ENCODE data around the gene IGSF21.
"Not testable (repeated sequence)": the region's sequence is repeated elsewhere in the genome, so short reads cannot be mapped to it uniquely, and the experiment has no call there.

The IGSF21 gene

GRCh38 chr1:18147672-18148071 lies 40.1 kb downstream of the IGSF21 start:
- DNase-seq = no peak

DNA sequence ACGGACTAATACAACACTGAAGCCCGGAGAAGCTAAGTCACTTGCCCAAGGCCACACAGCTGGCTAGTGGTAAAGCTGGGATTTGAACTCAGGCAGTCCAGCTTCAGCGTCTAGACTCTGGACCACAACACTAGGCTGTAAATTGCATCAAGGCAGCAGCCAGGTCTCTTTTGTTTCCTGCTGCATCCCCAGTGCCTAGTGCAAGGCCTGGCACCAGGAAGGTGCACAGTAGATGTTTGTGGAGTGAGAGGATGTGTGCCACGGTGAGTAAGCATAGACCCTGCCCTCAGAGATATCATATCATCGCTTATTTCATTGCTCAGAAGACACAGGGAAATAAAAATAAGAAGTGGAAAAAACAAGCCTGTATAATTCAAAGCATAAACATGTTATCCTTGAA lies 40.9 kb downstream of the IGSF21 start:
- no peak for DNase-seq

DNA sequence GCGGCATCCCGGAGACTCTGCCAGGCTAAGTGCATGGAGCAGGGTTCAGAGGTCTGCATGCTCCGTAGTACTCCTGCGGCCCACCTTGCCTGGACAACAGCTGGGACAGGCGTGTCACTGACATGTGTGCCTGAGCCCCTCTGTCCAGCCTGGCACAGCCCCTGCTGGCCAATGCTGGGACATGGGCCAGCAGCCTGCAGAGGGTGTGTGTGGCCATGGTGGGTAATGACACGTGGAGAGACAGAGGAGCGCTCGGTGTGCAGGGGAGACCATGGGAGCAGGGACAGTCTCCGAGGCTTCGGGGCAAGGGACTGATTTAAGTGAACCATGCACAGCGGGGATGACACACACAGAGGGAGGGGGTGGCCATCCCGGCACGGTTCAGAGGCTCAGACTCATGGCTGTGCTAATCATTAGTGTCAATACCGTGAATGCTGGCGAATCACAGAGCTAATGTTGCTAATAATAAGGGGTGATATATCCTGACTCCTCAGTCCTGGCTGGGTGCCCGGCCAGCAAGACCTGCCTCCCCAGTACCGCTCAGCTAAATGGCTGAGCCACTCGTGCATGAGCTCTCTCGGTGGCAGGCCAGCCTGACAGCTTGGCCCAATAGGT lies 41.5 kb downstream of the IGSF21 start:
- DNase-seq = no peak

DNA sequence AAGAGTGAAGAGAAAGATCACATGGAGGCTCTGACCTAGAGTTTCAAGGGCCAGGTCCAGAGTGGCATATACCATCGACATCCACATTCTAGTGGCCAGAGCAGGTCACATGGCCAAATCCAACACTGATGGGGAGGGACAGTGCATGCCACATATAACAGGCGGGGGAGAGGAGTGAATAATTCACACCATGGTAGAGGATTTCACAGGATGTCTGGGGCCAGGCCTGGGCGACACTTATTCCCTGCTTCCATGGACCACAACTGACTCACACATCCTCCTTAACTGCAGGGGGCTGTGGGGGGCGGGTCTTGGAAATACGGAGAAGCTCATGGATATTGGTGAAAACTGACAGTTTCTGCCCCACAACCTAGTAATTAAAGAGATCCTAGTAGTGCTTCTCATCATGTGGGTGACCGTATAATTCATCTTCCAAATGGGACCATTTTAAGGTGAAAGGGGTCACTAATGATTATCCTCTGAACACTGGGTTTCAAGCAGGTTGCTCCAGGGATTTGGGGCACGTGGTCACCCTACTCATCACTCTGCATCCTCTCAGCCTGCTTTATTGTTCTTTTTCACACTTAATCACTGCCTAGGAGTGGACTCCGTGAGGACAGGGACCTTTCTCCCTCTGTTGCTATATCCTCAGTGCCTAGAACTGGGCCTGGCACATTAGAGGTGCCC lies 44.0 kb downstream of the IGSF21 start:
- DNase-seq = no peak

GRCh38 chr1:18154430-18155194 lies 47.0 kb downstream of the IGSF21 start:
- DNase-seq = no peak

DNA sequence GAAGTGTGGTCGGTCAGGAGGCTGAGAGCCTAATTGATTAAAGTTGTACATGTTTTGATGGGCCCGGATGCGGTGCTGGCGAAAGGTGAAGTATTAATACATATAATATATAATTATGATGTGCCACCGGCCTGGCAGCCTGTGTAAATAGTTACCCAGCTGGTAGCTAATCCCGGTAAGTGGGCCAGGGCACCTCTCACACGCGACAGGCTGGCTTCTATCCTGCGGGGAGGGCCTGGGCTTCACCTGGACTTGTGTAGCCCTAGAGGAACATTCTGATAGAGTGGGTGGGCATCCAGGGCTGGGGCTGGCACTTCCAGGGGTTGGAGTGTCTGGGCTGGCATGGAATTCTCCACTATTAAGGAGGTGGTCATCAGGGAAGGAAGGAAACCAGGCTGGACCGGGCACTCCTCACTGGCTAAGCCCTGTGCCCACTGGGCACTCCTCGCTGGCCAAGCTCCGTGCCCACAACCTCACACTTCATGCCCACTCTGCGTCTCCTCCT lies 48.3 kb downstream of the IGSF21 start:
- DNase-seq = no peak

- no peak for DNase-seq
These were observed 49.8 kb downstream of the IGSF21 start for GRCh38 chr1:18157352-18157751.

DNA sequence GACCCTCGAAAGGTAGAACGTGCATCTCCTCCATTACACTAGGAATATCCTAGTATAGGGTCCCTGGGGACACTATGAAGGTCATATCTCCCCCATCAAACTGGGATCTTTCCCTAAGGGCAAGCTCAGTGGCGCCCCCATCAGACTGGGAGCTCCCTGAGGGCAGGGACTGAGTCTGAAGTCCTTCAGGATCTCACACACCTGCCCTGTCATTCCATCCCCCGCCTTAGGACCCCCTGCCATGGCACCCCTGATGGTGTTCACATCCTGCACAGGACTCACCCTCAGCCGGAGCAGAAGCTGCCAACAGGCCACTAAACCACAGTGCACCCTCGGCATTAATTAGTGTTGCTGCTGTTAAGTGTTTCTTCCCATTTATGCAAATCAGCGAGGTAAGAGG lies 50.4 kb downstream of the IGSF21 start:
- DNase-seq = no peak

DNA sequence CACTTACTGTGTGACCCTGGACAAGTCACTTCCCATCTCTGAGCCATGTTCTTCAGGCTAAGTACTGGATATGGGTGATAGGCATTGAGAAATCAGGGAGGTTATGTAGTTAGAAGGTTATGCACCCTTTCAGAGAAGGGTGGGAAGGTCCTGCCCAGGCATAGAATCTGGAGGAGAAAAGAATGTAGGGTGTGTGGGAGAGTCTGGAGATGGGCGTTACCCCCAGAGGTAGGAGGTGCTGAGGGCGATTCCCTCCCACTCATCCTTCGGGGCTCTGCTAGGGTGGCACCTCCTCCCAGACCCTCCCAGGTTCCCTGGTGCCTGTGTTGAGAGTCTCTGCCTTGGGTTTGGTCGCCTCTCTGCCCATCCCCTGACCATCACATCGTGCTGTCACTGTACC lies 51.1 kb downstream of the IGSF21 start:
- no peak for DNase-seq

DNA sequence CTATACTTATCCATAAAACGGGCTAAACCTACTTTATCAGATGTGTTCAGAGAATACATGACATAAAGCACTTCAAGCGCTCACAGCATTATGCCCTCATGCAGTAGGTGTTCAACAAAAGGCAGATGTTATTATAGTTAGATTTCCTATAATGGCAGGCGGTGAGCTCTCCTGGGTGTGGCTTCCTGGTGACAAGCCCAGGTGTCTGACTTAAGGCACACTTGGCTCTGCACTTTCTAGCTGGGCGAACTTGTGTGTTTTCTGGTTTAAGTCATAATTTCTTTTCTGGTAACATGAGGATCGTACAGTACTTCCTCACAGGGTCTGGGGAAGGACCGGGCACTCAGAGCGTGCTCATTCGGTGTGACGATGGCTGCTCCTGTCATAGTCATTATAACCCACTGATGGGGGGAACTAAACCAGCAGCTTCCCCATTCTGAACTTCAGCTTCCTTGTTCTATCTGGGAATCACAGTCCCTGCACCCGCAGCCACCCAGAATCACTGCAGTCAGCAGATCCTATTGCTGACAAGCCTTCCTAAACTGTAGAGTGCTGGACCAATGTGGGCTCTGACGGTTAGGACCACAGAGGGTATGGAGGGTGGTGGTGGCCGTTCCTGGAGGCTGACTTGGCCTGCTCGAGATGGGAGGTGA lies 52.8 kb downstream of the IGSF21 start:
- DNase-seq = no peak

GRCh38 chr1:18161690-18162089 lies 54.1 kb downstream of the IGSF21 start:
- DNase-seq = no peak

GRCh38 chr1:18165640-18166039 lies 58.0 kb downstream of the IGSF21 start:
- DNase-seq = not testable (repeated sequence)

GRCh38 chr1:18166341-18166740 lies 58.7 kb downstream of the IGSF21 start:
- DNase-seq = no peak

GRCh38 chr1:18166929-18167328 lies 59.3 kb downstream of the IGSF21 start:
- DNase-seq = no peak

DNA sequence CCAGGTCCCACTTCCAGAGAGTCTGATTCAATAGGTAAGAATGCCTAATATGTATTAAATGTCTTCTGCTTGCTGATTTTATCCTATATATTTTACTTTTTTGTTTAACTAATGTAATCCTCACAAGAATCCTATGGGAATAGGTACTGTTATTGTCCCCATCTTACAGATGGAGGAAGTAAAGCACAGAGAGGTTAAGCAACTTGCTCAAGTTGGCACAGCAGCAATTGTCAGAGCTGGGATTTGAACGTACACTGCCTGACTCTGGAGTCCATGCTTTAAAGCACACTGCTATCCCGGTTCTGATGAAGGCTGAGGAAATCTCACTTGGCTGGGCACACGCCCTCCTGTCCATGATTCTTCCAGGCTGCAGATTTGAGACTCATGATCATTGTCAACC lies 62.8 kb downstream of the IGSF21 start:
- no peak for DNase-seq

GRCh38 chr1:18174037-18174436 lies 66.4 kb downstream of the IGSF21 start:
- no peak for DNase-seq

DNA sequence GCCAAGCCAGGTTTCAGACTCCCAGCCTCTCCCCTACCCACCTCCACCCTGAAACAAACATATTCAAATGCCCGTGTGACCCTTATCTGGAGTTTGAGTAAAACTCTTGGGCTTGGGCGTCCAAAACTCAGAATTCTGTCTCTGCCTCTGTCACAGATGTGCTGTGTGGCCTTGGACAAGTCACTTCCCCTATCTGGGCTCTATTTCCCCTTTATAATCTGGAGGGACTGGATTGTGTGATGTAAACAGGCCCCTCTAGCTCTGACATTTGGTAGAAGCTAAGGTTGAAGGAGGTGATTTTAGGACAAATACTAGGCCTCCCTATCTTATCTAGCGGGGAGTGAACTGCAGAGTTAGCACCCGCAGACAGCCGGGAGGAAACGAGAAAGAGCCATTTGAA lies 67.5 kb downstream of the IGSF21 start:
- DNase-seq = no peak

GRCh38 chr1:18175530-18176377 lies 68.2 kb downstream of the IGSF21 start:
- DNase-seq = no peak

DNA sequence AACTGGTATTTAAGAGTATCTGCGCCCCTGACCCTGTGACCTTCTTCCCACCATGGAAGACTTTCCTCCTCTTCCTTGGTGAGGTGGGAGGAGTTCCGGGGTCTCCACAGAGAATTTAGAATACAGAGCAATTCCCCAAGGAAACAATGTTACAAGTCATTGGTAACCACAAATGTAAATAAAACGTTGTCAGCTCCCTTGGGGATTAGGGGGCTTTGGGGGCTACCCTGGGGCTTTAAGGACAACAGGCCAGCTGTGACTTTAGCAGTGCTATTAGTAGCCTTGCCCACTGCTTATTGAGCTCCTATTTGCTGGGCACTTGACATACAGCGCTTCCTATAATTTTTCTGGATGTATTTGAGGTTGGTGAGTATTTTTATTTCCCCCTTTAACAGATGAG lies 69.0 kb downstream of the IGSF21 start:
- DNase-seq = no peak

- DNase-seq = no peak
These were observed 70.5 kb downstream of the IGSF21 start for GRCh38 chr1:18178111-18178510.

DNA sequence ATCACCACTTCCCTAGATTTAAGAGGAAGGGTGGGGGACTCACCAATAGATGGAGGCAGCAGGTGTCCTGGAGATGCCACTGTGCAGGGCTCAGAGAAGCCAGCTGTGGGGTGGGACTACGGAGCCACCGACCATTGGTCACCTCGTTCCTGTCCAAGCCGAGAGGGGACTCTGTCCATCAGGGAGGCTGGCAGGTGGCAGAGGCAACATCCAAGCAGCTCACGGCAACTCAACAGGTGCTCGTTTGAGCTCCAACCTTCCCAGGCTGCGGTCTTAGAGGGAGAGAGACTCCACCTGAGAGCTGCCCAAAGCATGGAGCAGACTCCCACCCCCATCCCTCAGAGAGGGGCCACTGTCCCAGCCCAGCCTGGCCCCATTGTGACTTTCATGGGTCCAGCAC lies 71.4 kb downstream of the IGSF21 start:
- no peak for DNase-seq

DNA sequence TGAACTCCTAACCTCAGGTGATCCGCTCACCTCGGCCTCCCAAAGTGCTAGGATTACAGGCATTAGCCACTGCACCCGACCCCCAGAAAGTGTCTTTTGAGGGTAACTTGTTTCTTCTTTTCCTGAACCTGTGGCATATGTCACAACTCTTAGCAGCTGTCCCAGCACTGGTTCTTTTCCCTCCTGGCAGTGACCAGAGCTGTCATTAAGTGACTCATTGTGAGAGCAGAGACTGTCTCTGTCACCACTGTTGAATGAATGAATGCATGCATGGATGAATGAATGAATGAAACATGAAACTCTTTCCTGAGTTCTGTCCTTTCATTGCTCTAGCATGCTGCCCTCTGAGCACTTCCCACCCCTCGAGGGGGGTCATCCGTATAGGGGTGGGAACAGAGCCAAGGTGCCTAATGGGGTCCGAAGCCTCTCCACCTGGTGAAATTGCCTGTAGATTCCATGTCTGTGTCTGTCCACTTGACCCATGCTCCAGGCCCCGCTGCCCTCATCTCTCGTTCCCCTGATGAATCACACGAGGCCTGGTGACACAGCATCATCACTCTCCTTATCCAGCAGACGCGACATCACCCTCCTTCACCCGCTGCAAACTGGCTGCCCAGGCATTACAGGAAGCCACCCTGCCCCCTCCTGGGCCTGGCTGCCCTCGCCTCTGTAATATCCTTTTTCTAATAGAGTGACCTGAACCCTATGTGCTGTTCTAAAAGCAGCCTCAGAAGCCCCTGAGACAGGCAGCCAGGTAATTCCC lies 75.0 kb downstream of the IGSF21 start:
- DNase-seq = no peak

Data from GOT3 (cell line).